H54 (cell line): ENCODE measurements around the gene RNF123.
"Not testable (repeated sequence)": the region's sequence is repeated elsewhere in the genome, so short reads cannot be mapped to it uniquely, and the experiment has no call there.

Experiments used
- DNase-seq: peaks from one replicate; pipeline ENCODE4 v3.0.0; 2011; ENCODE audit warnings: low spot score, mixed read lengths; ENCODE audit not compliant: insufficient read length
- FAIRE-seq: peaks from 3 replicates; lab custom pipeline; 2011; peaks lifted over from hg19 to GRCh38; lab: Jason Lieb, UNC
- POLR2A ChIP-seq: IDR thresholded peaks from 2 replicates; pipeline ENCODE4 v1.6.1; 2011; ENCODE audit warnings: low read depth, mild to moderate bottlenecking, low read length

Gene RNF123

DNA sequence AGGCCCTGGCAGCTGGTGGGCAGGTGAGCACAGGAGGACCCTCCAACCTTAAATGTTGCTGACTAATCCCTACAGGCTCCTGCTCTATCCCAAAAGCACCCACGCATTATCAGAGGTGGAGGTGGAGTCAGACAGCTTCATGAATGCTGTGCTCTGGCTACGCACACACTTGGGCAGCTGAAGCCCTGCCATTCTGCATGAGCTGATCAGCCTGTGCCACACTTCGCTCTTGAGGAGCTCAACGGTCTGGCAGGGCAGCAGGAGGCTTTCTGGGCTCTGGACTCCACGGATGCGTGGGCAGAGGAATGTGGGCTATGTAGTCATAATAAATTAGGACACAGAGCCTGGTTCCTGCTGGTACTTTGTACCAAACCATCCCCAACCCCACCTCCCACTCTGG lies 6.2 kb upstream of the RNF123 start:
- no peak for FAIRE-seq
- no peak for TF ChIP-seq POLR2A
- no peak for DNase-seq

- DNase-seq, FAIRE-seq: not testable (repeated sequence)
Measured at GRCh38 chr3:49684453-49684852, 4.9 kb upstream of the RNF123 start.

DNA sequence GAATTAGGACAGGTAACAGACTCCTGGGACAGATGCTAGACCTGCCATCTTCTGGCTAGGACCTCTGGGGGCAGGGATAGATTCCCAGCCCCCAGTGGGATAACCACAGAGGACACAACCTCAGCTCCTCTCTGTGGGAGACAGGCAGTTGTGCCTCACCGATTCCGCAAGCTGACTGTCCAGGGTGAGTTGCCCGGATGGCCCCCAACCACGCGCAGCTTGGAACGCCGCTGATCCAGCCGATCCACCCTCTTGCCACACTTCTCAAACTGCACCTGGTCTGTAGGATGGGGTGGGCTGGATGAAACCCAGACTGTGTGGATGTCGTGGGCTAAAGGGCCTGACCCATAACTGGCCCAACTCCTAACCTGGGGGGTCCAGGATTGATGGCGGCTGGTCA lies 4.3 kb upstream of the RNF123 start:
- FAIRE-seq, DNase-seq: not testable (repeated sequence)

GRCh38 chr3:49685846-49686245 lies 3.5 kb upstream of the RNF123 start:
- not testable (repeated sequence) for FAIRE-seq, DNase-seq

DNA sequence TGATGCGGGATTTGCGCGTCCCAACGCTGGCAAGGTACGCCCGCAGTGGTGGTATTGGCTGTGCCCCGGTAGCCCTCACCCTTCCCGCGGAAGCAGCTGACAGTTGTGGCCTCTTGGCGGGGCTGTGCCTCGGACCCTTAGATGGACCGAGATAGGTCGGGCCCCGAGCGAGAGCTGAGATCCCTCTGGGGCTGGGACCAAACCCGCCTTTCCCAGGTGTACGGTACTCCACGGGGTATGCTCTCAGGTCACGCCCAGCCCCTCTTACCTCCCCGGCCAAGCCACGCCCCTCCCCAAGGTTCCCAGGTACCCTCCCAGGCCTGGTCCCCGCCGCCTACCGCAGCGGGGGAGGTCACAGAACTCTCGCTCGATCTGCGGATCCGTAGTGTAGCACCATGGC lies 3.0 kb upstream of the RNF123 start:
- FAIRE-seq, DNase-seq: not testable (repeated sequence)

- not testable (repeated sequence) for FAIRE-seq, DNase-seq
Measured at GRCh38 chr3:49686769-49687423, 2.5 kb upstream of the RNF123 start.

DNA sequence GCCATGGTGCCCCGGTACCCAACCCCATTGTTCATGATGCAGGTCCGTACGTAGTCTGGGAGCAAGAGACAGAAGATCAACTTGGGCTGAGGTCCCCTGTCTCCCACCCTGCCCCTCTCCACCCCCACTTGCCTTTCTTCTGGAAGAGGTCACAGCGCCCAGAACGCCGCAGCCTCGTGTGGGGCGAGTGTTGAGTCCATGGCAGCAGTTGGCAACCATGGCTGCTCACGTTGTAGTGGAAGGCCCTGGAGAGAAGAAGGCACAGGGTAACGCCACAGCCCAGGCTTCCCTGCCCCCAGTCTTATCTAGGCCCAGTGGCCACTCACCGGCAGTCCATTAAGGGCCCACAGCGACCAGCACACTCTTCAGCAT lies 1.9 kb upstream of the RNF123 start:
- FAIRE-seq, DNase-seq: not testable (repeated sequence)

DNA sequence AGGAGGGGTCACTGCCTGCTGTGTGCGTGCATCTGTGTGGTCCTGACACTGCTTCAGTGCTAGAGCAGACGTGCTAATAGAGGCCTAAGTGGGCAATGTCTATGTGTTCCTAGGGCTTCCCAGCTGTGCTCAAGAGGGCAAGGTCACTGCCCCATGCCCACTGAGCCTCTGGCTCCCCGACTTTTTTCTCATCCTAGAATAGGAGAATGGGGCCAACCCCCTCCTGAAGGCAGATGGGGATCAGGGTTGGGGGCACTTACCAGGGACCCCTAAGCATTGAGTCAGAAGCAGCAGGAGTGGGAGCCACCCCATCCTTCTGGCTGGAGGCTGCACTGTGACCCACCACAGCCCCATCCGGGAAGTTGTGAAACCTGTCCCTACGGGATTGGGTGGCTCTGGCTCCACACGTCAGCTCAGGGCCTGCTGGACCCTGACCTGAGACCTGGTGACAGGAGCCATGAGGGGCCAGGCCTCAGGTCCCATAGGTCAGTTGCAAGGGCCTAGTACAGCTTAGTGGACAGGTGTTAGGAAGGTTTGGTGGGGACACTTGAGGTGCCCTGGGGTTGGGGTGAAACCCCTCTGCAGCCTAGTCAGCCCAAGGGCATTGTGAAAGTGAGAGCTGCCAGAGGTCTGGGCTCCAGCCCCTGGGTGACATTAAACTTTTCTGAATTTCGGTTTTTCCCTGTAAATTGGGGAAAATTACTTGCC lies 865 bp upstream of the RNF123 start:
- not testable (repeated sequence) for FAIRE-seq, DNase-seq

DNA sequence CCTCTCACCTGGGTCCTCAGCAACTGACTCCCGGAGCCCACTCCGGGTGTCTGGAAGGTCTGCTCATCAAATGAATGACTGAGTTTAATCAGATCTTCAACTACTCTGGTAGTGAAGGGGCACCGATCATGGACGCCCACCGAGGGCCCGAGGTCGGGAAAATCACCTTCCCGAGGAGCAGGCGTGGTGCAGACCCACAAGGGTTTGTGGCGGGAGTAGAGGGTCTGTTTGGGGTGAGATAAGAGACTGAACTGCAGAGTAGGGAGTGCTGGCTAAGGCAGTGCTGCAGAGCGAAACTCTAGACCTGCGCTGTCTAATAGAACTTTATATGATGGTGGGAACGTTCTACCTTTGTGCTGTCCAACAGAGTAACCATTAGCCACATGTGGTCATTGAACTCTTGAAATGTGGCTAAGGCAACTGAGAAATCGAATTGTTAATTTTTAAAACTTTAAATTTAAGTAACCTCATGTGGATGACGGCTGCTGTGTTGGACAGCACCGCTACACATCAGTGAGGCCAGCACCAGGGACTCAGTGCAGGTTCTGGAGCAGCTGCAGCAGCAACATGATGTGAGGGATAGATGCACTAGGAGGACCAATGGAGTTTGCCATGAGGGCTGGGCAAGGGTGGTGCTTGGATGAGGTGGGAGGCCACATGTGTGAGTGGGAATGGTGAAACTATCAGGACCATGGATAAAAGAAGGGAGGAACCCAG lies 709 bp downstream of the RNF123 start:
- FAIRE-seq, result not testable (repeated sequence)

DNA sequence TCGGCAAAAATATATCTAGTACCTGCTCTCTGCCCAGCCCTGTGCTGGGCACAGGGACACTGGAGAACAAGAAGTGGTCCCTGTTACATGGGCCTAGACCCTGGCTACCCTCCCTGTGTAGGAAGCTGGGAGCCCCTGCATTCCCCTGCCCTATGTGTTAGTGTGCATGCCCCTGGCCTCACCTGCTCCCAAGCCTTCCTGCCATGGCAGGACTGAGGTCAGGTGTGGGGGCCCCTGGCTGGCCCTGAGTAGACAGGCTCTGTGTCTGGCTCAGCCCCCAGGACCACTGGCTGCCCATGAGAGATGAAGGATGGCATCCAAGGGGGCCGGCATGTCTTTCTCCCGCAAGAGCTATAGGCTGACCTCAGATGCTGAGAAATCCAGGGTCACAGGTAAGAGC lies 1.5 kb downstream of the RNF123 start:
- not testable (repeated sequence) for DNase-seq, FAIRE-seq

More for the DNA sequence above, 709 bp downstream of the RNF123 start:
- not testable (repeated sequence) for DNase-seq

- DNase-seq, FAIRE-seq: not testable (repeated sequence)
Measured at GRCh38 chr3:49691481-49691880, 2.1 kb downstream of the RNF123 start.

- FAIRE-seq, DNase-seq: not testable (repeated sequence)
Measured at GRCh38 chr3:49694409-49695070, 5.2 kb downstream of the RNF123 start.

GRCh38 chr3:49695350-49696015 lies 6.1 kb downstream of the RNF123 start:
- DNase-seq, FAIRE-seq: not testable (repeated sequence)

- TF ChIP-seq POLR2A, result no peak
- DNase-seq (no peak), FAIRE-seq (no peak)
Measured at GRCh38 chr3:49699281-49699979, 10.1 kb downstream of the RNF123 start.
